ENCODE measurements around the gene APEH. TPM values are rescaled to one million over a fixed set of nuclear protein-coding genes. Genes with fewer than 3 reads are reported as not detected.

Gene APEH
- total and polyA plus RNA-seq, 9 of the 15 experiments (the other 6 are each of a cell fraction or from before 2014, with no cell fraction given) = 70.9 to 177 (median 117) TPM

- in situ Hi-C loops (cut with MboI) (no loop called here), intact Hi-C loops (cut with micrococcal nuclease) (no loop called here)
- H3K27ac ChIP-seq (ENCODE audit: extremely low read depth, low read depth, low read length) = no peak overlapping the region
- no peaks in the 10 kb centered on the region for H3K79me2 ChIP-seq (ENCODE audit: control insufficient read depth, insufficient read depth, low read length)
- H3K9me3 ChIP-seq (replicated peaks; ENCODE audit: control insufficient read depth, insufficient read depth, low read depth, low read length) = no peaks in the 10 kb centered on the region
- no peak overlapping the region for H3K4me2 ChIP-seq (ENCODE audit: insufficient read depth, low read length)
- no peak overlapping the region for H3K9ac ChIP-seq (ENCODE audit: insufficient read depth in 1 of 2, low read depth in 2 of 2, low read length in 2 of 2)
- FAIRE-seq (no peak), DNase-seq (ENCODE audit: extremely low read depth in 1 of 4, low spot score in 3 of 4) (no peak), ATAC-seq (no peak)
- ChIA-PET POLR2A (no interaction called here), CTCF (ENCODE audit: low intra/inter-chr PET ratio) (no interaction called here)
- H3K9me1 ChIP-seq (ENCODE audit: control insufficient read depth, insufficient read depth, low read length) = no peaks in the 10 kb centered on the region
- H3K4me3 ChIP-seq = no peak overlapping the region
- BruUV-seq (replicated peaks) = no TSS peak
- no peaks in the 10 kb centered on the region for H4K20me1 ChIP-seq (replicated peaks; ENCODE audit: control insufficient read depth, insufficient read depth, low read length)
- peaks cover 47% of the 10 kb centered on the region; the same call in 2 of the 3 replicates for H3K36me3 ChIP-seq (ENCODE audit: control insufficient read depth, insufficient read depth, low read length)
- H3K4me1 ChIP-seq (replicated peaks in 1 of 2; ENCODE audit: control insufficient read depth in 2 of 2, insufficient read depth in 2 of 2, low read length in 2 of 2) = peaks cover 0 to 9% of the 10 kb centered on the region in 2 experiments; a peak in 1 of 5 replicates
- H3K27me3 ChIP-seq (ENCODE audit: control insufficient read depth in 2 of 2, insufficient read depth in 2 of 2, low read length in 2 of 2) = no peaks in the 10 kb centered on the region
- no peak overlapping the region for H2AFZ ChIP-seq (ENCODE audit: low read depth, low read length)
- 93% methylated on average over 3 of the region's 7 CpGs for WGBS (ENCODE audit: insufficient coverage, low coverage, missing lambda C conversion rate)
- TF ChIP-seq PYGO2 (tag; IDR thresholded peaks at IDR 0.05) = no peak
- TF ChIP-seq, protein P1, sequence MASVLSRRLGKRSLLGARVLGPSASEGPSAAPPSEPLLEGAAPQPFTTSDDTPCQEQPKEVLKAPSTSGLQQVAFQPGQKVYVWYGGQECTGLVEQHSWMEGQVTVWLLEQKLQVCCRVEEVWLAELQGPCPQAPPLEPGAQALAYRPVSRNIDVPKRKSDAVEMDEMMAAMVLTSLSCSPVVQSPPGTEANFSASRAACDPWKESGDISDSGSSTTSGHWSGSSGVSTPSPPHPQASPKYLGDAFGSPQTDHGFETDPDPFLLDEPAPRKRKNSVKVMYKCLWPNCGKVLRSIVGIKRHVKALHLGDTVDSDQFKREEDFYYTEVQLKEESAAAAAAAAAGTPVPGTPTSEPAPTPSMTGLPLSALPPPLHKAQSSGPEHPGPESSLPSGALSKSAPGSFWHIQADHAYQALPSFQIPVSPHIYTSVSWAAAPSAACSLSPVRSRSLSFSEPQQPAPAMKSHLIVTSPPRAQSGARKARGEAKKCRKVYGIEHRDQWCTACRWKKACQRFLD (CRISPR knock-in tag; IDR thresholded peaks at IDR 0.05) = no peak
- TF ChIP-seq RBM15 (IDR thresholded peaks at IDR 0.05; ENCODE audit: insufficient read depth, low read length) = no peak
- no peak for TF ChIP-seq ZNF184 (CRISPR knock-in tag; IDR thresholded peaks at IDR 0.05)
- TF ChIP-seq CAMTA2 (CRISPR knock-in tag; conservative IDR thresholded peaks at IDR 0.05) = no peak
- TF ChIP-seq SETDB1 (IDR thresholded peaks at IDR 0.05; ENCODE audit: low read length) = no peak
- TF ChIP-seq, protein P2, sequence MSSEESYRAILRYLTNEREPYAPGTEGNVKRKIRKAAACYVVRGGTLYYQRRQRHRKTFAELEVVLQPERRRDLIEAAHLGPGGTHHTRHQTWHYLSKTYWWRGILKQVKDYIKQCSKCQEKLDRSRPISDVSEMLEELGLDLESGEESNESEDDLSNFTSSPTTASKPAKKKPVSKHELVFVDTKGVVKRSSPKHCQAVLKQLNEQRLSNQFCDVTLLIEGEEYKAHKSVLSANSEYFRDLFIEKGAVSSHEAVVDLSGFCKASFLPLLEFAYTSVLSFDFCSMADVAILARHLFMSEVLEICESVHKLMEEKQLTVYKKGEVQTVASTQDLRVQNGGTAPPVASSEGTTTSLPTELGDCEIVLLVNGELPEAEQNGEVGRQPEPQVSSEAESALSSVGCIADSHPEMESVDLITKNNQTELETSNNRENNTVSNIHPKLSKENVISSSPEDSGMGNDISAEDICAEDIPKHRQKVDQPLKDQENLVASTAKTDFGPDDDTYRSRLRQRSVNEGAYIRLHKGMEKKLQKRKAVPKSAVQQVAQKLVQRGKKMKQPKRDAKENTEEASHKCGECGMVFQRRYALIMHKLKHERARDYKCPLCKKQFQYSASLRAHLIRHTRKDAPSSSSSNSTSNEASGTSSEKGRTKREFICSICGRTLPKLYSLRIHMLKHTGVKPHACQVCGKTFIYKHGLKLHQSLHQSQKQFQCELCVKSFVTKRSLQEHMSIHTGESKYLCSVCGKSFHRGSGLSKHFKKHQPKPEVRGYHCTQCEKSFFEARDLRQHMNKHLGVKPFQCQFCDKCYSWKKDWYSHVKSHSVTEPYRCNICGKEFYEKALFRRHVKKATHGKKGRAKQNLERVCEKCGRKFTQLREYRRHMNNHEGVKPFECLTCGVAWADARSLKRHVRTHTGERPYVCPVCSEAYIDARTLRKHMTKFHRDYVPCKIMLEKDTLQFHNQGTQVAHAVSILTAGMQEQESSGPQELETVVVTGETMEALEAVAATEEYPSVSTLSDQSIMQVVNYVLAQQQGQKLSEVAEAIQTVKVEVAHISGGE (CRISPR knock-in tag; IDR thresholded peaks at IDR 0.05) = no peak
- no peak for TF ChIP-seq AFF4 (CRISPR knock-in tag; IDR thresholded peaks at IDR 0.05)
- TF ChIP-seq MECOM (CRISPR knock-in tag; IDR thresholded peaks at IDR 0.05) = no peak
- TF ChIP-seq SIN3A (IDR thresholded peaks at IDR 0.05; ENCODE audit: borderline replicate concordance in 2 of 2, control insufficient read depth in 1 of 2, low read depth in 2 of 2, low read length in 2 of 2) = no peak
- no peak for TF ChIP-seq TRIM24 (IDR thresholded peaks at IDR 0.05)
- TF ChIP-seq XRCC3 (IDR thresholded peaks at IDR 0.05) = no peak
- no peak for TF ChIP-seq HOXB6 (CRISPR knock-in tag; IDR thresholded peaks at IDR 0.05; ENCODE audit: borderline replicate concordance)
- no peak for TF ChIP-seq ZFX (CRISPR knock-in tag; IDR thresholded peaks at IDR 0.05)
Observed at GRCh38 chr3:49716169-49716568, 42.0 kb downstream of the APEH start.
